HepG2 (cell line): ENCODE data around the gene NUCB1. TPM values are rescaled to one million over a fixed set of nuclear protein-coding genes. Genes with fewer than 3 reads are reported as not detected.
"Not testable (repeated sequence)": the region's sequence is repeated elsewhere in the genome, so short reads cannot be mapped to it uniquely, and the experiment has no call there.

ENCODE experiments used
- ATAC-seq: fragments of 200-7000 bp; cut with Tn5 transposase; 3 replicates; pipeline ENCODE4 v1.9.1; 2020; ENCODE audit warnings: mild to moderate bottlenecking, moderate library complexity
- BruUV-seq: library from RNA; stranded (reverse); fragments of 400-500 nt; replicated peaks from 2 replicates; lab custom pipeline; 2021; lab: Mats Ljungman, UMichigan
- CTCF ChIA-PET: fragments of 300-600 bp; formaldehyde crosslinking; extraction: SDS; loops from one replicate; lab custom pipeline; 2021; ENCODE audit warnings: low total read pairs, inconsistent platforms, low intra/inter-chr PET ratio; lab: Yijun Ruan, JAX
- POLR2A ChIA-PET: fragments of 350-600 bp; sonication (Branson Sonifier 250); formaldehyde crosslinking; loops from one replicate; lab custom pipeline; 2020; ENCODE audit warnings: antibody characterized with exemption, inconsistent platforms; lab: Yijun Ruan, JAX
- DNase-seq: peaks from one replicate; pipeline ENCODE4 v3.0.0-alpha.2; 2015; ENCODE audit warnings: low spot score
- FAIRE-seq: peaks from 3 replicates; lab custom pipeline; 2011; peaks lifted over from hg19 to GRCh38; lab: Jason Lieb, UNC
- H2AFZ ChIP-seq: one replicate; pipeline ENCODE4 v1.6.1; 2011; ENCODE audit warnings: low read length, inconsistent platforms
- H3K27ac ChIP-seq: fragments of 300-600 bp; 3 replicates; pipeline ENCODE4 v1.8.0; 2011; ENCODE audit warnings: mixed run types, mild to moderate bottlenecking, mixed read lengths, low read length, inconsistent platforms; ENCODE audit not compliant: insufficient read depth; ENCODE audit errors: extremely low read length
- H3K27me3 ChIP-seq, 2 experiments: fragments of 200-600 bp in 1 of 2; 2 replicates in 1 of 2; 3 replicates in 1 of 2; pipeline versions ENCODE4 v1.6.0 to v1.8.0; 2011; ENCODE audit warnings: low read length in 2 of 2, mild to moderate bottlenecking in 2 of 2, moderate library complexity in 2 of 2, inconsistent platforms in 1 of 2; ENCODE audit not compliant: insufficient read depth in 2 of 2, control insufficient read depth in 1 of 2
- H3K36me3 ChIP-seq, 2 experiments: fragments of 200-600 bp in 1 of 2; replicated peaks in 1 of 2; 2 replicates in 1 of 2; 3 replicates in 1 of 2; pipeline versions ENCODE4 v1.5.1 to v1.8.0; 2011; ENCODE audit warnings: low read length in 2 of 2, inconsistent platforms in 1 of 2; ENCODE audit not compliant: insufficient read depth in 2 of 2, control insufficient read depth in 1 of 2
- H3K4me1 ChIP-seq: 2 replicates; pipeline ENCODE4 v1.5.1; 2012; ENCODE audit warnings: low read length, inconsistent platforms; ENCODE audit not compliant: insufficient read depth
- H3K4me2 ChIP-seq: 2 replicates; pipeline ENCODE4 v1.6.0; 2011; ENCODE audit warnings: low read depth, low read length, inconsistent platforms
- H3K4me3 ChIP-seq, 3 experiments: fragments of 200-600 bp in 1 of 3; sonication (generic), shearing (Covaris generic) in 1 of 3; replicated peaks in 1 of 3; 2 replicates each; pipeline ENCODE4 v1.5.1; 2011 to 2016; ENCODE audit warnings: low read length in 3 of 3, inconsistent platforms in 2 of 3, low read depth in 2 of 3, mild to moderate bottlenecking in 2 of 3, control low read depth in 1 of 3, mixed read lengths in 1 of 3; ENCODE audit not compliant: insufficient read depth in 1 of 3
- H3K79me2 ChIP-seq: one replicate; pipeline ENCODE4 v1.6.1; 2011; ENCODE audit warnings: low read length, inconsistent platforms; ENCODE audit not compliant: insufficient read depth
- H3K9ac ChIP-seq: 2 replicates; pipeline ENCODE4 v1.6.0; 2011; ENCODE audit warnings: mild to moderate bottlenecking, low read depth, low read length, inconsistent platforms; ENCODE audit not compliant: insufficient read depth
- H3K9me3 ChIP-seq: 2 replicates; pipeline ENCODE4 v1.5.1; 2012; ENCODE audit warnings: mild to moderate bottlenecking, low read length
- H4K20me1 ChIP-seq: 2 replicates; pipeline ENCODE4 v1.6.0; 2011; ENCODE audit warnings: inconsistent platforms, mild to moderate bottlenecking, low read length, moderate library complexity; ENCODE audit not compliant: insufficient read depth
- HNRNPK ChIP-seq: fragments of 200-400 bp; formaldehyde crosslinking; IDR thresholded peaks from 2 replicates; pipeline ENCODE4 v1.6.1; 2018; ENCODE audit warnings: low read length, low read depth, moderate library complexity, mild to moderate bottlenecking; ENCODE audit not compliant: poor library complexity, severe bottlenecking
- MAFF ChIP-seq: IDR thresholded peaks from 2 replicates; pipeline ENCODE4 v1.6.1; 2011; ENCODE audit warnings: low read depth, low read length, improper control_type of control experiment
- ZFP41 ChIP-seq: sonication (generic); formaldehyde crosslinking; IDR thresholded peaks from 2 replicates; pipeline ENCODE4 v1.4.0; 2020; ENCODE audit warnings: mild to moderate bottlenecking, missing genetic modification reagents, borderline replicate concordance
- ZFP91 ChIP-seq: sonication (generic); formaldehyde crosslinking; IDR thresholded peaks from 2 replicates; pipeline ENCODE4 v1.9.0; 2022; ENCODE audit warnings: missing genetic modification reagents, mild to moderate bottlenecking, borderline replicate concordance
- ZNF883 ChIP-seq: sonication (generic); formaldehyde crosslinking; IDR thresholded peaks from 2 replicates; pipeline ENCODE4 v1.5.1; 2020; ENCODE audit warnings: mild to moderate bottlenecking, missing genetic modification reagents; ENCODE audit errors: not compliant biosample characterization
- WGBS: methylation state at CpG from one replicate; pipeline ENCODE4 v1.1.6; 2017; ENCODE audit warnings: low lambda C conversion rate; 5-methylcytosine and 5-hydroxymethylcytosine counted together
- in situ Hi-C: cut with HindIII; loops from 2 replicates; pipeline ENCODE4 v1.10.0; 2017; ENCODE audit warnings: low pct_unique_long_range_greater_than_20kb; ENCODE audit not compliant: extremely low pct_ligation_motif_present
- intact Hi-C: fragments of 100-400 bp; cut with micrococcal nuclease; formaldehyde crosslinking; loops from one replicate; pipeline ENCODE4 v1.10.0; 2022; ENCODE audit not compliant: unreplicated experiment
- polyA plus RNA-seq, 8 experiments: library from polyadenylated mRNA; depleted of rRNA in 3 of 8; stranded (reverse) in 7 of 8; unstranded in 1 of 8; fragments of >200 nt; fragmentation: Illumina TruSeq in 4 of 8; extraction: Trizol in 4 of 8; gene quantifications; 2 replicates each; pipeline versions ENCODE4 v1.2.1 to v1.2.3, GENCODE V29; 2011 to 2016; ENCODE audit warnings: low read depth in 4 of 8, missing spikeins in 1 of 8, mixed read lengths in 1 of 8; ENCODE audit not compliant: insufficient read depth in 1 of 8
- total RNA-seq, 5 experiments: library from RNA; depleted of rRNA; stranded (reverse); fragments of >200 nt; fragmentation: Illumina TruSeq; extraction: Trizol; gene quantifications; 2 replicates each; pipeline ENCODE4 v1.2.3, GENCODE V29; 2016; ENCODE audit warnings: low read depth in 1 of 5

NUCB1 gene
- total and polyA plus RNA-seq, 2 of the 13 experiments (the other 11 are each of a cell fraction or from before 2014, with no cell fraction given), result 82.3 to 106 TPM

GRCh38 chr19:48897181-48897580 lies 2.9 kb upstream of the NUCB1 start:
- WGBS, result 24% methylated on average over 5 of the region's 5 CpGs
- DNase-seq (no peak), FAIRE-seq (no peak), ATAC-seq (no peak)
- H3K9ac ChIP-seq, result no peak overlapping the region
- no peaks in the 10 kb centered on the region; a peak in 1 of 5 replicates for H3K27me3 ChIP-seq
- no peak overlapping the region for H3K27ac ChIP-seq
- H2AFZ ChIP-seq, result no peak overlapping the region
- CTCF ChIA-PET, result no interaction called here
- no peaks in the 10 kb centered on the region for H4K20me1 ChIP-seq
- intact Hi-C loops, result no loop called here
- H3K79me2 ChIP-seq, result peaks cover 14% of the 10 kb centered on the region
- POLR2A ChIA-PET, result no interaction called here
- no peaks in the 10 kb centered on the region for H3K9me3 ChIP-seq
- peak; percentile 22 for TF ChIP-seq ZNF883
- TF ChIP-seq MAFF, result no peak
- no peak for TF ChIP-seq HNRNPK
- no peak for TF ChIP-seq ZFP41
- no peaks in the 10 kb centered on the region for H3K36me3 ChIP-seq
- peaks cover 44% of the 10 kb centered on the region for H3K4me1 ChIP-seq
- BruUV-seq, result no TSS peak
- peak overlapping the region in 1 of 3 experiments; percentile 10; a peak in 1 of 6 replicates for H3K4me3 ChIP-seq
- in situ Hi-C loops, result no loop called here
- H3K4me2 ChIP-seq, result peak overlapping the region; percentile 68

- Histone ChIP-seq H3K4me3 (peak overlapping the region; percentile 73 to 97 (median 96); a peak in 5 of 6 replicates), H3K4me1 (peaks cover 44% of the 10 kb centered on the region), H3K9ac (peak overlapping the region; percentile 67; the same call in 1 of the 2 replicates), H3K27ac (peak overlapping the region; percentile 77), H3K4me2 (peak overlapping the region; percentile 80), H3K79me2 (peaks cover 14% of the 10 kb centered on the region)
- H3K27me3 ChIP-seq, BruUV-seq, in situ Hi-C loops, CTCF ChIA-PET, DNase-seq, H4K20me1 ChIP-seq, ATAC-seq, intact Hi-C loops, FAIRE-seq, H3K9me3 ChIP-seq, H3K36me3 ChIP-seq, H2AFZ ChIP-seq: not testable (repeated sequence)
- POLR2A ChIA-PET, result interaction anchor here (0.8 to 3.1 kb wide), 17 partner anchors 17 to 280 kb away, joined by 3 to 26 read pairs (median 7); partner anchors contain the start of genes BAX, DHDH, FTL and GYS1
- 0 out of 2 replicates have a peak, but pooled peaks have one; percentile 19 for TF ChIP-seq ZFP91 (CRISPR knock-in tag)
- WGBS, result 77% methylated on average over 11 of the region's 11 CpGs
These were observed 744 bp upstream of the NUCB1 start for GRCh38 chr19:48899386-48899749.
